Activated CD4-positive, alpha-beta T cell treated with anti-CD3 and anti-CD28 coated beads, Interleukin-2, amount 10 ng/mL, durations not matched to agents 7 days and 5 days (primary cell): ENCODE results near the gene CFAP299. TPM values are rescaled to one million over a fixed set of nuclear protein-coding genes. Genes with fewer than 3 reads are reported as not detected.
"Not testable (repeated sequence)": the region's sequence is repeated elsewhere in the genome, so short reads cannot be mapped to it uniquely, and the experiment has no call there.

ENCODE experiments used
- CTCF ChIA-PET: fragments of 350-600 bp; sonication (Branson Sonifier 250); formaldehyde crosslinking; loops from one replicate; lab custom pipeline; 2021; ENCODE audit warnings: antibody characterized with exemption; lab: Charles Lee
- POLR2A ChIA-PET: fragments of 350-600 bp; sonication (Branson Sonifier 250); formaldehyde crosslinking; loops from one replicate; lab custom pipeline; 2021; ENCODE audit warnings: antibody characterized with exemption; lab: Charles Lee
- DNase-seq: peaks from one replicate; pipeline ENCODE4 v3.0.0-alpha.2; 2020
- H3K27ac Mint-ChIP-seq: one replicate; pipeline ENCODE4 v1.8.0; 2021; ENCODE audit warnings: mild to moderate bottlenecking, moderate library complexity, mixed read lengths
- H3K27me3 Mint-ChIP-seq: one replicate; pipeline ENCODE4 v1.8.0; 2021; ENCODE audit warnings: mixed read lengths
- H3K36me3 Mint-ChIP-seq: one replicate; pipeline ENCODE4 v1.8.0; 2021; ENCODE audit warnings: low read depth, mixed read lengths
- H3K4me1 Mint-ChIP-seq: one replicate; pipeline ENCODE4 v1.8.0; 2021; ENCODE audit warnings: mixed read lengths
- H3K4me3 Mint-ChIP-seq: one replicate; pipeline ENCODE4 v1.8.0; 2021; ENCODE audit warnings: mild to moderate bottlenecking, moderate library complexity, mixed read lengths
- H3K9me3 Mint-ChIP-seq: one replicate; pipeline ENCODE4 v1.8.0; 2021; ENCODE audit warnings: mixed read lengths
- total RNA-seq, 2 experiments: library from RNA; stranded (reverse); gene quantifications; one replicate each; pipeline ENCODE4 v1.2.3, GENCODE V29; 2021

Gene CFAP299
- total RNA-seq, 2 experiments from 2014 or later: not detected

DNA sequence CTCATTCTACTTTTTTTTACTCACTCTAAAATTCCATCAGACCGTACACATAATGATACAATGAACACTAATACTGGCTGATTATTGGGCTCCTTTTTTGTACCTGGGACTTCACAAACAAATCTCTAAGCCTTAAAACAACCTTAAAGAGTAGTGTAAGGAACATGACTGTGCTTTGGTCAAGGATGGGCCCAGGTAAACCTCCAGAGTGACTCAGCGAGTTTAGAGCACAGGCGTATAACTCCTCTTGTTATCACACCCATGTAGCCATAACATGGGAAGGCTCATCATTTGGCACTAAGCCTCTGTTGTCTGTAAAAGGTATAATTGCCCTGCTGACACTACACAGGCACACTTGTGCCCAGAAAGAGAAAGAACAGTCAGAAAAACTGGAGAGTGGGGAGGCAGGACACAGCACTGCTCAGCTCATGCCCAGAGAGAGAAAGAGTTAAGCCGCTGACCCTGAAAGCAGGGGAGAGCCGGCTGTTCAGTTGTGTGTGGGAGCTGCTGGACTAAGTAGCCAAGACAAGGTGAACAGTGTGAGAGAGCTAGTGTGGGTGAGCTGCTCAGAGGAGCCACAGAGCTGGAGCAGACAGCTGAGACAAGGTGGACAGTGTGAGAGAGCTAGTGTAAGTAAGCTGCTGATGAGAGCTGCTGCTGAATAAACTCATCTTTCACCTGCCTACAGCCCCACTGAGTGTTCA lies 375.4 kb downstream of the CFAP299 start:
- H3K4me1 Mint-ChIP-seq: peaks cover 5% of the 10 kb centered on the region
- DNase-seq: no peak
- no peak overlapping the region for H3K27ac Mint-ChIP-seq
- ChIA-PET CTCF (interaction anchor here (1.2 kb wide), 1 partner anchor 37 kb away, joined by 3 read pairs; no protein-coding TSS in a partner anchor), POLR2A (no interaction called here)
- no peaks in the 10 kb centered on the region for H3K9me3 Mint-ChIP-seq
- H3K27me3 Mint-ChIP-seq: no peaks in the 10 kb centered on the region
- H3K36me3 Mint-ChIP-seq: no peaks in the 10 kb centered on the region
- H3K4me3 Mint-ChIP-seq: no peak overlapping the region

DNA sequence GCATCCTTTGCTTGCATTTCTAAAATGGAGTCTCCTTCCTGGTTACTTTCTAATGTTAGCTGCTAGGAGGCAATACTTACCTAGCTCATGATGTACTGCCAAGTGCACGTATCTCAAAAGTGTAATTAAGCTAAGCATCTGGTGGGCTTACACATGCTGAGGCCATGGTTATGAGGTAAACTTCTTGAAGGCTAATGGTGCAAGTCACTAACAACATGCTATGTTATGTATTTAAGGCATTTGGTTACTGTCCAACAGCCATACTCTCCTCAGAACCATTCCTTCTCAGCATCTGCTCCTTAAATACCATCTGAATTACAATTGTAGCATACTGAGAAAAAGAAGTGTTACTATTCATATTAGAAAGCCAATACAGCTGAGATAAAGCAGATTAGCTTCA lies 376.4 kb downstream of the CFAP299 start:
- Mint-ChIP-seq H3K4me3 (no peak overlapping the region), H3K36me3 (no peaks in the 10 kb centered on the region), H3K4me1 (peaks cover 5% of the 10 kb centered on the region), H3K27ac (no peak overlapping the region), H3K27me3 (no peaks in the 10 kb centered on the region), H3K9me3 (peaks cover 3% of the 10 kb centered on the region)
- no peak for DNase-seq
- ChIA-PET CTCF (no interaction called here), POLR2A (no interaction called here)

DNA sequence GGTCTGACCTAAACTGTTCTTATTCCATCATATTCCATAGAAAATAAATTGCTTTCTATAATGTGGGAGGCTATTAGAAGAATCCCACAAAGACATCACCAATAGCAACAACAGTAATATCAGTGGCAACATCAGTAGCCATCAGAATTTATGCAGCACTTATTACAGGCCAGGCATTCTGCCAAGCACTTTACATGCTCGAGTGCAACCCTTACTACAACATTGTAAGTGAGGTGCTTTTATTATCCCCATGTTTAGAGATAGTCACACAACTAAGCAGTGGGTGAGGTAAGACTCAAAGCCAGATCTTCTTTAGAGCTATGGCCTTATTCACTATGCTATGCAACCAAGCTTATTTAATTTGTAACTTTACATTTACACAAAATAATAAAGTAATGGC lies 377.9 kb downstream of the CFAP299 start:
- CTCF ChIA-PET: no interaction called here
- POLR2A ChIA-PET: no interaction called here
- Mint-ChIP-seq H3K36me3 (no peaks in the 10 kb centered on the region), H3K4me3 (no peak overlapping the region), H3K4me1 (peaks cover 5% of the 10 kb centered on the region), H3K27ac (no peak overlapping the region), H3K27me3 (no peaks in the 10 kb centered on the region), H3K9me3 (peaks cover 4% of the 10 kb centered on the region)
- DNase-seq: no peak

DNA sequence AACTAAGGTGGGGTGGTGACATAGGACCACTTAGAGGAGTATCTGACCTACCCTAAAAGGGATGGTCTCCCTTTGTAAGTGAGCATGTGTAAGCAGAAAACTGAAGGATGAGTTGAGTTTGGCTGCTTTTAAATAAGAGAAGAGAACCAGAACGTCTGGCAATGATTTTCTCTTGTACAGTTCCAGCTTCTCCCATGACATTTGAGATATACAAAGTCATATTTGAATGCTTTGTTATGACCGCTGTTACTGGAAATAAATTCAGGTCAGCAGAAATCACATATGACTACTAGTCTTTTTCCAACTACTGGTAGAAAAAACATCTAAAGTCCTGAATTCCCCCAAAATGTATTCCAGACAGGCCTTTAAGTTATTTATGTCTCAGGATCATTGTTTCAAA lies 381.7 kb downstream of the CFAP299 start:
- Mint-ChIP-seq H3K36me3 (no peaks in the 10 kb centered on the region), H3K9me3 (peaks cover 14% of the 10 kb centered on the region)

DNA sequence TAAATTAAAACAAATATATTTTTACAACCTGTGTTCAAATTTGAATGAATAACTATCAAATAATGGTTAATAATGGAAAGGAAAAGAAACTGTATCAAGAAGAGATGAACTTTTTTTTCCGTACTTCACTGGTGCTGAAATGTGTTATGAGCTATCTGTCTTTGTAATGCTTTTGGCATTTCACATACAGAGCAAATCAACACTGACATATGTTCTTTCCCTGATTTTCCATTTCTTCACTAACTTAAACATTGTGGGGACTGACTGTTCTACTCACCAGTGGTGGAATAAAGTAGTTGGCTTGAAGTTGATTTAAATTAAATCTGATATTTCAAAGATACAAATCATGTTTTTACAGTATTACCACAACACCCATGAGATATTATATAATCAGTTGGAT lies 390.9 kb downstream of the CFAP299 start:
- Mint-ChIP-seq H3K4me1 (no peaks in the 10 kb centered on the region), H3K9me3 (peaks cover under 1% of the 10 kb centered on the region), H3K27ac (no peak overlapping the region), H3K36me3 (no peaks in the 10 kb centered on the region), H3K4me3 (no peak overlapping the region), H3K27me3 (no peaks in the 10 kb centered on the region)
- CTCF ChIA-PET: no interaction called here
- POLR2A ChIA-PET: no interaction called here
- no peak for DNase-seq

More for the DNA sequence above, 381.7 kb downstream of the CFAP299 start:
- Mint-ChIP-seq H3K4me3 (no peak overlapping the region), H3K4me1 (no peaks in the 10 kb centered on the region), H3K27me3 (no peaks in the 10 kb centered on the region), H3K27ac (no peak overlapping the region)
- POLR2A ChIA-PET: no interaction called here
- no peak for DNase-seq
- CTCF ChIA-PET: no interaction called here

DNA sequence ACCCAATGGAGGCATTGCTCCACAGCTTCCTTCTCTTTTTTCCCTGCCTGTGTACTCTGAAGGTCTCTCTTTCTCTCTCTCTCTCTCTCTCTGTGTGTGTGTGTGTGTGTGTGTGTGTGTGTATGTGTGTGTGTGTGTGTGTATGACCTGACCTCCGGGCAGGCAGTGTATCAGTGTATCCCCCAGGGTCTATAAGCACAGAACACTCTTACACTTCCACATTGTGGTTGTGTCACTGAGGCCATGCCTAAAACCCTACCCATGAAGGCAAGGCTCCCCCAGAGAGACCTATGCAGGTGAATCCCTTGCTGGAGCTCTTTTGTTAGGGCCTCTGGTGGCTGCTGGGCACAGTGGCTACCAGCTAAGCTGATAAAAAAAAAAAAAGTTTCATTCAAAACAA lies 394.6 kb downstream of the CFAP299 start:
- Mint-ChIP-seq H3K27ac (no peak overlapping the region), H3K9me3 (peaks cover 5% of the 10 kb centered on the region), H3K36me3 (no peaks in the 10 kb centered on the region), H3K4me3 (no peak overlapping the region), H3K27me3 (no peaks in the 10 kb centered on the region), H3K4me1 (no peaks in the 10 kb centered on the region)
- POLR2A ChIA-PET: no interaction called here
- no peak for DNase-seq
- CTCF ChIA-PET: no interaction called here

DNA sequence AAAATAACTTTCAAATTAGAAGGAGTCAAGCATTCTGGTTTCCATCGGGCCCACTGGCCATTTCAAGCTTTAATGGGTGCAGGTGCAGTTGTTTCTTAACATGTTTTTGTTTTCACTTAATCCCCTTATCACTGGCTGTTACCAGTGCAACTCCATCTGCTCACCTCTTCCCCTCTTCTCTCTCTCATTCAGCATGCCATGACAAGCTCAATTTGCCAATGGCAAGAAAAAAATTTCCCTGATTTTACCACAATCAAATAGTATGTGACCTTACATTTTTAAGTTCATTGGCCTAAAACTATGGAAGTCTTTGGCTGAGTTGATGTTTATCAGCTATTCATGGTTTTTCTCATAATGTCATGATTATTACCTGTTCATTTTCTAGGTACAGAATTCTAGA lies 395.9 kb downstream of the CFAP299 start:
- Mint-ChIP-seq H3K4me3 (no peak overlapping the region), H3K27me3 (no peaks in the 10 kb centered on the region), H3K27ac (no peak overlapping the region), H3K9me3 (peaks cover 5% of the 10 kb centered on the region), H3K36me3 (no peaks in the 10 kb centered on the region), H3K4me1 (no peaks in the 10 kb centered on the region)
- CTCF ChIA-PET: no interaction called here
- POLR2A ChIA-PET: no interaction called here
- no peak for DNase-seq

DNA sequence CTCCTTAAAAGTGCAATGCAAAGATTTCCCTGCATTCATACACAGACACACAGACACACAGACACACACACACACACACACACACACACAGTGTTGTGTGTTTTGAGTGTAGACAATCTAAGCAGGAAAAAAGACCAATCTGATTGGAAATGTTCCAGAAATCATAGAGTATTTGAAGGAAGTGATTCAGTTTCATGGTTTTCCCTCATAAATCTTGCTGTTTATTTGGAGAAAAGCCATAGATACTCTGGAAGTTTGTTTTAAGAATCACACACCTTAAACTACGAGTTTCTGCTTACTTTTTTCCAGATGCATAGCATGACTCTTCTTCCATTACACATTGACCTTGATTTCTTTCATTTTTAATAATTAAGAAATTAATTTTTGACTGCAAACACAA lies 396.5 kb downstream of the CFAP299 start:
- H3K4me3 Mint-ChIP-seq: no peak overlapping the region
- no peaks in the 10 kb centered on the region for H3K4me1 Mint-ChIP-seq
- H3K36me3 Mint-ChIP-seq: no peaks in the 10 kb centered on the region
- ChIA-PET POLR2A (no interaction called here), CTCF (no interaction called here)
- no peaks in the 10 kb centered on the region for H3K27me3 Mint-ChIP-seq
- H3K27ac Mint-ChIP-seq: no peak overlapping the region
- no peak for DNase-seq
- peaks cover 5% of the 10 kb centered on the region for H3K9me3 Mint-ChIP-seq

DNA sequence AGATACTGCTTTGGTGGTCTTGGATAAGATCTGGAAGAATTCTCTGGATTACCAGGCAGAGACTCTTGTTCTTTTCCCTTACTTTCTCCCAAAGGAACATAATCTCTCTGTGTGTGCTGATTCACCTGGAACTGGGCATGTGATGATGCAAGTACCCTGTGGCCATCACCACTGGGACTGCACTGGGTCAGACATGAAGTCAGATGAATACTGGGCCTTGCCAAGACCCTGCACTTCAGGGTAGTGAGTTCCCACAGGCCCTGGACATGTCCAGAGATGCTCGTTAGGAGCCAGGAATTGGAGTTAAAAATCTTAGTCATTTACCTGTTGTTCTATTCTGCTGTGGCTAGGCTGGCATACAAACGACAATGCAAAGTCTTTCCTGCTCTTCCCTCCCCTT lies 404.8 kb downstream of the CFAP299 start:
- no peak overlapping the region for H3K27ac Mint-ChIP-seq
- H3K4me3 Mint-ChIP-seq: no peak overlapping the region
- H3K36me3 Mint-ChIP-seq: no peaks in the 10 kb centered on the region
- ChIA-PET CTCF (no interaction called here), POLR2A (no interaction called here)
- peaks cover 18% of the 10 kb centered on the region for H3K9me3 Mint-ChIP-seq
- DNase-seq: no peak
- no peaks in the 10 kb centered on the region for H3K27me3 Mint-ChIP-seq
- no peaks in the 10 kb centered on the region for H3K4me1 Mint-ChIP-seq

DNA sequence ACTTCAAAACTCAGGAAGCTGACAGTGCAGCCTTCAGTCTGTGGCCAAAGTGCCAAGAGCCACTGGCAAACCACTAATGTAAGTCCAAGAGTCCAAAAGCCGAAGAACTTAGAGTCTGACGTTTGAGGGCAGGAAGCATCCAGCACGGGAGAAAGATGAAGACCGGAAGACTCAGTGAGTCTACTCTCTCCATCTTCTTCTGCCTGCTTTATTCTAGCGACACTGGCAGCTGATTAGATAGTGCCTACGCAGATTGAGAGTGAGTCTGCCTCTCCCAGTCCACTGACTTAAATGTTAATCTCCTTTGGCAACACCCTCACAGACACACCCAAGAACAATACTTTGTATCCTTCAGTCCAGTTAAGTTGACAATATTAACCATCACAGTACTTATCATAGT lies 414.0 kb downstream of the CFAP299 start:
- POLR2A ChIA-PET, DNase-seq, H3K27ac Mint-ChIP-seq, H3K27me3 Mint-ChIP-seq, H3K36me3 Mint-ChIP-seq, H3K4me3 Mint-ChIP-seq, H3K4me1 Mint-ChIP-seq, H3K9me3 Mint-ChIP-seq, CTCF ChIA-PET: not testable (repeated sequence)

DNA sequence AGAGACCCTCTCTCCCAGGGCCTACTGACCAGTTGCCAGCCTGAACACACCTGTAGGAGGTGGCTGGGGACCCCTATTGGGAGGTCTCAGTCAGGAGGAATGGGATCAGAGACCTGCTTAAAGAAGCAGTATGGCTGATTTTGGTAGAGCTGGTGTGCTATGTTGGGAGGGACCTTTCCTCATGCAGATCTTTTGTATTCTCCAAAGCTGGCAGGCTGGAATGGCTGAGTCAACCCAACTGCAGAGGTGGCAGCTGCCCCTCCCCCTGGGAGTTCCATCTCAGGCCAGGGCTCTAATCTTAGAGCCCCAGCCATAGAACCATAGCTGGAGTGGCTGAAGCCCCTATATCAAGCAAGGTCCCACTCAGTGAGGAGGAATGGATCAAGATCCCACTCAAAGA lies 415.7 kb downstream of the CFAP299 start:
- Mint-ChIP-seq H3K4me1 (no peaks in the 10 kb centered on the region), H3K36me3 (no peaks in the 10 kb centered on the region), H3K9me3 (no peaks in the 10 kb centered on the region), H3K4me3 (no peak overlapping the region), H3K27ac (no peak overlapping the region), H3K27me3 (no peaks in the 10 kb centered on the region)
- POLR2A ChIA-PET: no interaction called here
- DNase-seq: no peak
- CTCF ChIA-PET: no interaction called here

DNA sequence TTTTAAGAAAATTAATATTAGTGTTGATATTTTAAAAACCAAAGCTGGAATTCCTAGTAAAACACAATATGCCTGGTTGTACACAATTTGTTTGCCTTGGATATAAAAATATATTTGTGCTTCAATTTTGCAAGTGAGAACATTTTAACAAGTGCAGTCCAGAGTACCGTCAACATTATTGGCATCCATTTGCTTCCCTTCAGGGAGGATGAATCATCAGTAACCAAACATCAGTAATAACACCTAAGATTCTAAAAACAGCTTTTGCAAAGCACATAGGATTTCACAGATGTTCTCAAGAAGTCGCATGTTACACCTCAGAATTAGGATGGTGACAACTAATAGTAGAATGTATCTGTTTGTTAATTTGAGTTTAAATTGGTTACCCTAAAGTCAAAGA lies 432.4 kb downstream of the CFAP299 start:
- CTCF ChIA-PET: no interaction called here
- Mint-ChIP-seq H3K36me3 (no peaks in the 10 kb centered on the region), H3K27ac (no peak overlapping the region), H3K4me1 (no peaks in the 10 kb centered on the region), H3K4me3 (no peak overlapping the region), H3K27me3 (no peaks in the 10 kb centered on the region), H3K9me3 (peaks cover 3% of the 10 kb centered on the region)
- no peak for DNase-seq
- POLR2A ChIA-PET: no interaction called here

DNA sequence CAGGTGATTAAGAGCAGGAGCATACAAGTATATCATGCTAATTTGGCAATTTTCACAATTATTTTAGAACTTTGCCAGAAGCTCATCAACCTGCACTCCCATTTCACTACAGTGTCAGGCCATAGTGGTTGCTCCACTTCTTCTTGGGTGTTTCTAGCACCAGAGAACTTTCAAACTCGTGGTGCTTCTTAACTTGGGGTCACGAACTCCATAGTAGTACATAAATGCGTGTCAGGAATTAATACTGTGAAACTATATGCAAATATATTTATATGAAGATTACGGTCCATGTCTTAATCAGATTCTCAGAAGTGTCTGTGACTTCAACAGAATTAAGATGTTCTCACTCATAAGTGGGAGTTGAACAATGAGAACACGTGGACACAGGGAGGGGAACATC lies 440.6 kb downstream of the CFAP299 start:
- H3K36me3 Mint-ChIP-seq: no peaks in the 10 kb centered on the region
- DNase-seq: no peak
- no peak overlapping the region for H3K27ac Mint-ChIP-seq
- H3K9me3 Mint-ChIP-seq: no peaks in the 10 kb centered on the region
- no peak overlapping the region for H3K4me3 Mint-ChIP-seq
- ChIA-PET CTCF (no interaction called here), POLR2A (no interaction called here)
- H3K4me1 Mint-ChIP-seq: no peaks in the 10 kb centered on the region
- no peaks in the 10 kb centered on the region for H3K27me3 Mint-ChIP-seq

DNA sequence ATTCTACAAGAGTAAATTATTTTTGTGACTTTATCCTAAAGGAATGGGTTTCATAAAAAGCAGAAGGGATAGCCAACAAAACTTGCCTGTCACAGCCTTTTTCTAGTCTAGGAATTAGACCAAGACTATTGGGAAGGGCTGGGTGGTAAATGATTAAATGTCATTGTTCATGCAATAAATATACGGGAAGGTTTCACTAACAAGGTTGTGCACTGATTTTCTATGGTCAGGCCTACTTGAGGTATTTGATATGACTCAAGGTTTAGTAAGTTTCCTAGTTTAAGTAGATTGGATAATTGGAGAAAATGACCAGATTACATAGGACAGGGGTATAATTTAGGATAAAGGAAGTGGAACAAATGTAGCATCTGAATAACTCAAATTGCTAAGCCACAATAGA lies 445.9 kb downstream of the CFAP299 start:
- H3K4me3 Mint-ChIP-seq: no peak overlapping the region
- H3K9me3 Mint-ChIP-seq: no peaks in the 10 kb centered on the region
- H3K36me3 Mint-ChIP-seq: no peaks in the 10 kb centered on the region
- no peak overlapping the region for H3K27ac Mint-ChIP-seq
- no peaks in the 10 kb centered on the region for H3K27me3 Mint-ChIP-seq
- POLR2A ChIA-PET: no interaction called here
- CTCF ChIA-PET: no interaction called here
- DNase-seq: no peak
- no peaks in the 10 kb centered on the region for H3K4me1 Mint-ChIP-seq
